HEK293 (cell line): Measurements from ENCODE around the gene ASB8.

Source experiments
- FEZF1 ChIP-seq: fragments of 450-650 bp; formaldehyde crosslinking; IDR thresholded peaks from 2 replicates; pipeline ENCODE4 v1.5.1; 2016; ENCODE audit warnings: missing biosample characterization, missing genetic modification characterization
- GLIS1 ChIP-seq: fragments of 450-650 bp; formaldehyde crosslinking; IDR thresholded peaks from 2 replicates; pipeline ENCODE4 v1.5.1; 2016; ENCODE audit warnings: missing biosample characterization, missing genetic modification characterization
- HOXD13 ChIP-seq: sonication (generic); formaldehyde crosslinking; IDR thresholded peaks from 2 replicates; pipeline ENCODE4 v1.8.0; 2022; ENCODE audit warnings: missing genetic modification reagents, borderline replicate concordance
- KLF8 ChIP-seq: fragments of 450-650 bp; formaldehyde crosslinking; IDR thresholded peaks from 2 replicates; pipeline ENCODE4 v1.5.1; 2016; ENCODE audit warnings: missing biosample characterization, missing genetic modification characterization
- KLF9 ChIP-seq: fragments of 450-650 bp; formaldehyde crosslinking; IDR thresholded peaks from 2 replicates; pipeline ENCODE4 v1.5.1; 2016; ENCODE audit warnings: missing biosample characterization, missing genetic modification characterization, low read depth
- PATZ1 ChIP-seq: fragments of 450-650 bp; formaldehyde crosslinking; IDR thresholded peaks from 2 replicates; pipeline ENCODE4 v1.5.1; 2016; ENCODE audit warnings: missing biosample characterization, missing genetic modification characterization
- PBX3 ChIP-seq: sonication (generic); formaldehyde crosslinking; IDR thresholded peaks from 2 replicates; pipeline ENCODE4 v1.8.1; 2022; ENCODE audit warnings: mild to moderate bottlenecking, moderate library complexity, missing genetic modification reagents
- PRDM1 ChIP-seq: fragments of 450-650 bp; formaldehyde crosslinking; IDR thresholded peaks from 2 replicates; pipeline ENCODE4; 2016; ENCODE audit warnings: missing biosample characterization, missing genetic modification characterization
- WT1 ChIP-seq: fragments of 450-650 bp; formaldehyde crosslinking; IDR thresholded peaks from 2 replicates; pipeline ENCODE4 v1.5.1; 2016; ENCODE audit warnings: missing biosample characterization, missing genetic modification characterization
- ZBTB20 ChIP-seq: fragments of 450-650 bp; formaldehyde crosslinking; IDR thresholded peaks from 2 replicates; pipeline ENCODE4 v1.5.1; 2016; ENCODE audit warnings: missing biosample characterization, missing genetic modification characterization
- ZBTB21 ChIP-seq: fragments of 450-650 bp; formaldehyde crosslinking; IDR thresholded peaks from 2 replicates; pipeline ENCODE4 v1.5.1; 2017; ENCODE audit warnings: missing biosample characterization, missing genetic modification characterization
- ZBTB8A ChIP-seq: fragments of 450-650 bp; formaldehyde crosslinking; IDR thresholded peaks from 2 replicates; pipeline ENCODE4 v1.5.1; 2016; ENCODE audit warnings: missing biosample characterization, missing genetic modification characterization
- ZFHX2 ChIP-seq: fragments of 450-650 bp; formaldehyde crosslinking; conservative IDR thresholded peaks from 2 replicates; pipeline ENCODE4 v1.5.1; 2016; ENCODE audit warnings: missing biosample characterization, missing genetic modification characterization
- ZFP69B ChIP-seq: fragments of 450-650 bp; formaldehyde crosslinking; IDR thresholded peaks from 2 replicates; pipeline ENCODE4 v1.5.1; 2016; ENCODE audit warnings: missing biosample characterization, missing genetic modification characterization
- ZNF114 ChIP-seq: fragments of 450-650 bp; formaldehyde crosslinking; IDR thresholded peaks from 2 replicates; pipeline ENCODE4 v1.5.0; 2017; ENCODE audit warnings: missing biosample characterization, missing genetic modification characterization
- ZNF174 ChIP-seq: fragments of 450-650 bp; formaldehyde crosslinking; IDR thresholded peaks from 2 replicates; pipeline ENCODE4 v1.5.0; 2017; ENCODE audit warnings: missing biosample characterization, mild to moderate bottlenecking, missing genetic modification characterization
- ZNF202 ChIP-seq: fragments of 450-650 bp; formaldehyde crosslinking; IDR thresholded peaks from 2 replicates; pipeline ENCODE4 v1.5.1; 2016; ENCODE audit warnings: missing biosample characterization, missing genetic modification characterization, borderline replicate concordance
- ZNF266 ChIP-seq: fragments of 450-650 bp; formaldehyde crosslinking; IDR thresholded peaks from 2 replicates; pipeline ENCODE4 v1.5.1; 2016; ENCODE audit warnings: missing biosample characterization, missing genetic modification characterization, low read depth
- ZNF292 ChIP-seq: fragments of 450-650 bp; formaldehyde crosslinking; IDR thresholded peaks from 2 replicates; pipeline ENCODE4 v1.5.1; 2016; ENCODE audit warnings: low read depth, missing biosample characterization, missing genetic modification characterization, borderline replicate concordance
- ZNF341 ChIP-seq: fragments of 450-650 bp; formaldehyde crosslinking; IDR thresholded peaks from 2 replicates; pipeline ENCODE4; 2016; ENCODE audit warnings: low read depth, missing biosample characterization, missing genetic modification characterization
- ZNF394 ChIP-seq: fragments of 450-650 bp; formaldehyde crosslinking; IDR thresholded peaks from 2 replicates; pipeline ENCODE4 v1.5.1; 2016; ENCODE audit warnings: missing biosample characterization, missing genetic modification characterization, mild to moderate bottlenecking, moderate library complexity, borderline replicate concordance
- ZNF404 ChIP-seq: fragments of 450-650 bp; formaldehyde crosslinking; IDR thresholded peaks from 2 replicates; pipeline ENCODE4 v1.5.1; 2017; ENCODE audit warnings: missing biosample characterization, missing genetic modification characterization
- ZNF423 ChIP-seq: fragments of 450-650 bp; formaldehyde crosslinking; IDR thresholded peaks from 2 replicates; pipeline ENCODE4 v1.5.1; 2016; ENCODE audit warnings: missing biosample characterization, missing genetic modification characterization
- ZNF473 ChIP-seq: fragments of 450-650 bp; formaldehyde crosslinking; IDR thresholded peaks from 2 replicates; pipeline ENCODE4 v1.5.1; 2017; ENCODE audit warnings: missing biosample characterization, missing genetic modification characterization
- ZNF510 ChIP-seq: fragments of 450-650 bp; formaldehyde crosslinking; IDR thresholded peaks from 2 replicates; pipeline ENCODE4 v1.5.1; 2018; ENCODE audit warnings: mild to moderate bottlenecking, missing genetic modification characterization, missing biosample characterization; ENCODE audit not compliant: insufficient replicate concordance
- ZNF548 ChIP-seq: fragments of 450-650 bp; formaldehyde crosslinking; IDR thresholded peaks from 2 replicates; pipeline ENCODE4 v1.5.1; 2016; ENCODE audit warnings: missing biosample characterization, missing genetic modification characterization
- ZNF561 ChIP-seq: fragments of 450-650 bp; IDR thresholded peaks from 2 replicates; pipeline ENCODE4 v1.5.1; 2018; ENCODE audit warnings: missing biosample characterization, missing genetic modification characterization, borderline replicate concordance
- ZNF571 ChIP-seq: fragments of 450-650 bp; formaldehyde crosslinking; IDR thresholded peaks from 2 replicates; pipeline ENCODE4 v1.5.0; 2017; ENCODE audit warnings: missing biosample characterization, missing genetic modification characterization
- ZNF610 ChIP-seq: fragments of 450-650 bp; formaldehyde crosslinking; IDR thresholded peaks from 2 replicates; pipeline ENCODE4 v1.5.1; 2016; ENCODE audit warnings: missing biosample characterization, missing genetic modification characterization, borderline replicate concordance
- ZNF660 ChIP-seq: fragments of 450-650 bp; IDR thresholded peaks from 2 replicates; pipeline ENCODE4 v1.5.1; 2018; ENCODE audit warnings: missing biosample characterization, mild to moderate bottlenecking, missing genetic modification characterization
- TF ChIP-seq, protein P1 (sequence below): fragments of 450-650 bp; formaldehyde crosslinking; IDR thresholded peaks from 2 replicates; pipeline ENCODE4 v1.5.1; 2016; ENCODE audit warnings: missing biosample characterization, missing genetic modification characterization
- TF ChIP-seq, protein P2 (sequence below): fragments of 450-650 bp; formaldehyde crosslinking; IDR thresholded peaks from 2 replicates; pipeline ENCODE4 v1.5.1; 2016; ENCODE audit warnings: missing biosample characterization, missing genetic modification characterization
- TF ChIP-seq, protein P3 (sequence below): fragments of 450-650 bp; formaldehyde crosslinking; IDR thresholded peaks from 2 replicates; pipeline ENCODE4 v1.5.1; 2016; ENCODE audit warnings: missing biosample characterization, missing genetic modification characterization

The ASB8 gene

GRCh38 chr12:48157018-48157888, at the start of gene ASB8 (continued):
- TF ChIP-seq HOXD13 (CRISPR knock-in tag) (no peak), ZNF473 (tag by site-specific recombination) (no peak), ZNF571 (tag by site-specific recombination) (no peak), ZNF292 (tag by site-specific recombination) (no peak), PATZ1 (peak; percentile 97), ZNF561 (tag by site-specific recombination) (no peak; the same call in 1 of the 2 replicates), ZNF660 (tag by site-specific recombination) (no peak), KLF9 (peak; percentile 89), ZNF394 (tag by site-specific recombination) (peak; percentile 40; the same call in 1 of the 2 replicates), ZNF610 (tag by site-specific recombination) (0 out of 2 replicates have a peak, but pooled peaks have one; percentile 19), ZBTB21 (tag by site-specific recombination) (no peak), ZNF510 (no peak), ZBTB8A (tag by site-specific recombination) (peak; percentile 39; the same call in 1 of the 2 replicates), PBX3 (CRISPR knock-in tag) (peak; percentile 52; the same call in 1 of the 2 replicates), ZNF404 (tag by site-specific recombination) (no peak), ZFHX2 (tag by site-specific recombination) (peak; percentile 27; the same call in 1 of the 2 replicates), ZFP69B (peak; percentile 52; the same call in 1 of the 2 replicates), ZNF174 (tag by site-specific recombination) (no peak), ZNF548 (tag by site-specific recombination) (no peak), ZBTB20 (peak; percentile 38; the same call in 1 of the 2 replicates), ZNF341 (tag by site-specific recombination) (peak; percentile 61; the same call in 1 of the 2 replicates), ZNF423 (tag by site-specific recombination) (no peak), ZNF266 (no peak), FEZF1 (tag by site-specific recombination) (no peak), WT1 (tag by site-specific recombination) (peak; percentile 47; the same call in 1 of the 2 replicates), KLF8 (tag by site-specific recombination) (peak; percentile 52; the same call in 1 of the 2 replicates), ZNF114 (tag by site-specific recombination) (no peak), ZNF202 (tag by site-specific recombination) (no peak), PRDM1 (peak; percentile 92), GLIS1 (tag by site-specific recombination) (peak; percentile 70)
- TF ChIP-seq, protein P1, sequence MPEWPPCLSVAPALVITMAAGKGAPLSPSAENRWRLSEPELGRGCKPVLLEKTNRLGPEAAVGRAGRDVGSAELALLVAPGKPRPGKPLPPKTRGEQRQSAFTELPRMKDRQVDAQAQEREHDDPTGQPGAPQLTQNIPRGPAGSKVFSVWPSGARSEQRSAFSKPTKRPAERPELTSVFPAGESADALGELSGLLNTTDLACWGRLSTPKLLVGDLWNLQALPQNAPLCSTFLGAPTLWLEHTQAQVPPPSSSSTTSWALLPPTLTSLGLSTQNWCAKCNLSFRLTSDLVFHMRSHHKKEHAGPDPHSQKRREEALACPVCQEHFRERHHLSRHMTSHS, result no peak
- TF ChIP-seq, protein P2, sequence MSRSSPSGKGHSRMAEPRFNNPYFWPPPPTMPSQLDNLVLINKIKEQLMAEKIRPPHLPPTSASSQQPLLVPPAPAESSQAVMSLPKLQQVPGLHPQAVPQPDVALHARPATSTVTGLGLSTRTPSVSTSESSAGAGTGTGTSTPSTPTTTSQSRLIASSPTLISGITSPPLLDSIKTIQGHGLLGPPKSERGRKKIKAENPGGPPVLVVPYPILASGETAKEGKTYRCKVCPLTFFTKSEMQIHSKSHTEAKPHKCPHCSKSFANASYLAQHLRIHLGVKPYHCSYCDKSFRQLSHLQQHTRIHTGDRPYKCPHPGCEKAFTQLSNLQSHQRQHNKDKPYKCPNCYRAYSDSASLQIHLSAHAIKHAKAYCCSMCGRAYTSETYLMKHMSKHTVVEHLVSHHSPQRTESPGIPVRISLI (tag by site-specific recombination), result no peak
- TF ChIP-seq, protein P3, sequence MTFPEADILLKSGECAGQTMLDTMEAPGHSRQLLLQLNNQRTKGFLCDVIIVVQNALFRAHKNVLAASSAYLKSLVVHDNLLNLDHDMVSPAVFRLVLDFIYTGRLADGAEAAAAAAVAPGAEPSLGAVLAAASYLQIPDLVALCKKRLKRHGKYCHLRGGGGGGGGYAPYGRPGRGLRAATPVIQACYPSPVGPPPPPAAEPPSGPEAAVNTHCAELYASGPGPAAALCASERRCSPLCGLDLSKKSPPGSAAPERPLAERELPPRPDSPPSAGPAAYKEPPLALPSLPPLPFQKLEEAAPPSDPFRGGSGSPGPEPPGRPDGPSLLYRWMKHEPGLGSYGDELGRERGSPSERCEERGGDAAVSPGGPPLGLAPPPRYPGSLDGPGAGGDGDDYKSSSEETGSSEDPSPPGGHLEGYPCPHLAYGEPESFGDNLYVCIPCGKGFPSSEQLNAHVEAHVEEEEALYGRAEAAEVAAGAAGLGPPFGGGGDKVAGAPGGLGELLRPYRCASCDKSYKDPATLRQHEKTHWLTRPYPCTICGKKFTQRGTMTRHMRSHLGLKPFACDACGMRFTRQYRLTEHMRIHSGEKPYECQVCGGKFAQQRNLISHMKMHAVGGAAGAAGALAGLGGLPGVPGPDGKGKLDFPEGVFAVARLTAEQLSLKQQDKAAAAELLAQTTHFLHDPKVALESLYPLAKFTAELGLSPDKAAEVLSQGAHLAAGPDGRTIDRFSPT (tag by site-specific recombination), result no peak
